Measurements from ENCODE around the gene SPTAN1. TPM values are rescaled to one million over a fixed set of nuclear protein-coding genes. Genes with fewer than 3 reads are reported as not detected.
"Not testable (repeated sequence)": the region's sequence is repeated elsewhere in the genome, so short reads cannot be mapped to it uniquely, and the experiment has no call there.

SPTAN1 gene
- 100 to 1,000 TPM; 355 to 358 TPM for total RNA-seq

GRCh38 chr9:128552153-128552743 lies at the start of gene SPTAN1:
SPTAN1 (plus strand) TSS chr9:128552587; CDS start chr9:128566741, 14,154 bp downstream.
- Mint-ChIP-seq H3K4me3 (peak within 1 kb of the TSS; percentile 91), H3K36me3 (peaks cover 12% of the 10 kb centered on the region), H3K4me1 (peaks cover 29% of the 10 kb centered on the region), H3K27me3 (no peaks in the 10 kb centered on the region), H3K9me3 (no peaks in the 10 kb centered on the region), H3K27ac (peak within 1 kb of the TSS; percentile 93)
- ATAC-seq (ENCODE audit: low read depth) (peak; percentile 84), DNase-seq (peak; percentile 97)
- POLR2A ChIA-PET = interaction anchor here (0.5 to 3.9 kb wide), 26 partner anchors 10 to 1883 kb away, joined by 3 to 30 read pairs (median 5); partner anchors contain the start of genes ENDOG, GLE1, GOLGA2 and SET

- not testable (repeated sequence) for ATAC-seq (ENCODE audit: low read depth); H3K9me3 Mint-ChIP-seq; H3K27me3 Mint-ChIP-seq; H3K36me3 Mint-ChIP-seq; DNase-seq
- Mint-ChIP-seq H3K4me3 (peak overlapping the region; percentile 100), H3K4me1 (peaks cover 16% of the 10 kb centered on the region), H3K27ac (peak overlapping the region; percentile 65)
- POLR2A ChIA-PET = interaction anchor here (0.6 to 2.1 kb wide), 2 partner anchors 48 to 835 kb away, joined by 3 to 16 read pairs; partner anchors contain the start of gene SPTAN1
Measured at GRCh38 chr9:128503415-128503825, 49.0 kb upstream of the SPTAN1 start.

GRCh38 chr9:128503870-128504269 lies 48.5 kb upstream of the SPTAN1 start:
- no peak for ATAC-seq (ENCODE audit: low read depth)
- Mint-ChIP-seq H3K4me3 (peak overlapping the region; percentile 100), H3K36me3 (peaks cover 9% of the 10 kb centered on the region), H3K27me3 (no peaks in the 10 kb centered on the region), H3K27ac (peak overlapping the region; percentile 65), H3K9me3 (no peaks in the 10 kb centered on the region), H3K4me1 (peaks cover 21% of the 10 kb centered on the region)
- DNase-seq = no peak
- POLR2A ChIA-PET = interaction anchor here (0.6 to 2.1 kb wide), 2 partner anchors 48 to 834 kb away, joined by 3 to 16 read pairs; partner anchors contain the start of gene SPTAN1

- no peaks in the 10 kb centered on the region for H3K9me3 Mint-ChIP-seq
Measured at GRCh38 chr9:128504485-128505413, 47.6 kb upstream of the SPTAN1 start, which contains the start of gene GLE1. GLE1 (plus strand) TSS chr9:128504719; CDS start chr9:128504806, 87 bp downstream.

GRCh38 chr9:128505414-128505765 lies 47.0 kb upstream of the SPTAN1 start:
- peaks cover 19% of the 10 kb centered on the region for H3K4me1 Mint-ChIP-seq
- no peaks in the 10 kb centered on the region for H3K27me3 Mint-ChIP-seq
- ATAC-seq (ENCODE audit: low read depth) = no peak
- peak overlapping the region; percentile 99 for H3K27ac Mint-ChIP-seq
- peak overlapping the region; percentile 100 for H3K4me3 Mint-ChIP-seq
- H3K36me3 Mint-ChIP-seq = peaks cover 20% of the 10 kb centered on the region
- POLR2A ChIA-PET = interaction anchor here (0.6 to 2.1 kb wide), 8 partner anchors 9 to 473 kb away, joined by 3 to 16 read pairs (median 3); partner anchors contain the start of genes SET, SPTAN1 and URM1
- DNase-seq = no peak
- no peaks in the 10 kb centered on the region for H3K9me3 Mint-ChIP-seq

More at GRCh38 chr9:128504485-128505413, 47.6 kb upstream of the SPTAN1 start, which contains the start of gene GLE1:
- Mint-ChIP-seq H3K36me3 (peaks cover 15% of the 10 kb centered on the region), H3K27ac (peak within 1 kb of the TSS; percentile 99), H3K27me3 (no peaks in the 10 kb centered on the region), H3K4me1 (peaks cover 21% of the 10 kb centered on the region), H3K4me3 (peak within 1 kb of the TSS; percentile 100)
- POLR2A ChIA-PET = interaction anchor here (0.6 to 2.1 kb wide), 11 partner anchors 10 to 474 kb away, joined by 3 to 16 read pairs (median 3); partner anchors contain the start of genes SET, SPTAN1 and URM1
- DNase-seq = peak; percentile 100
- ATAC-seq (ENCODE audit: low read depth) = peak; percentile 95

GRCh38 chr9:128505906-128506305 lies 46.5 kb upstream of the SPTAN1 start:
- ATAC-seq (ENCODE audit: low read depth); DNase-seq; POLR2A ChIA-PET; H3K27me3 Mint-ChIP-seq; H3K9me3 Mint-ChIP-seq: not testable (repeated sequence)
- Mint-ChIP-seq H3K4me3 (peak overlapping the region; percentile 100), H3K27ac (peak overlapping the region; percentile 58), H3K36me3 (peaks cover 20% of the 10 kb centered on the region), H3K4me1 (peaks cover 19% of the 10 kb centered on the region)

GRCh38 chr9:128512820-128513219 lies 39.6 kb upstream of the SPTAN1 start:
- POLR2A ChIA-PET = interaction anchor here (2.2 kb wide), 1 partner anchor 40 kb away, joined by 9 read pairs; the partner anchor contains the start of gene SPTAN1
- H3K4me1 Mint-ChIP-seq = peaks cover 15% of the 10 kb centered on the region
- no peaks in the 10 kb centered on the region for H3K9me3 Mint-ChIP-seq
- DNase-seq = no peak
- H3K4me3 Mint-ChIP-seq = no peak overlapping the region
- no peak overlapping the region for H3K27ac Mint-ChIP-seq
- H3K27me3 Mint-ChIP-seq = no peaks in the 10 kb centered on the region
- peaks cover 50% of the 10 kb centered on the region for H3K36me3 Mint-ChIP-seq
- no peak for ATAC-seq (ENCODE audit: low read depth)

GRCh38 chr9:128521956-128522355 lies 30.4 kb upstream of the SPTAN1 start:
- ATAC-seq (ENCODE audit: low read depth) (no peak), DNase-seq (no peak)
- POLR2A ChIA-PET = interaction anchor here (1.2 kb wide), 1 partner anchor 10 kb away, joined by 3 read pairs; no protein-coding TSS in a partner anchor
- Mint-ChIP-seq H3K4me1 (peaks cover 2% of the 10 kb centered on the region), H3K27ac (no peak overlapping the region), H3K4me3 (no peak overlapping the region), H3K36me3 (peaks cover 38% of the 10 kb centered on the region), H3K27me3 (no peaks in the 10 kb centered on the region), H3K9me3 (peaks cover 4% of the 10 kb centered on the region)

GRCh38 chr9:128523199-128523925 lies 29.0 kb upstream of the SPTAN1 start:
- DNase-seq (no peak), ATAC-seq (ENCODE audit: low read depth) (no peak)
- H3K27me3 Mint-ChIP-seq = no peaks in the 10 kb centered on the region
- peak overlapping the region; percentile 15 for H3K27ac Mint-ChIP-seq
- POLR2A ChIA-PET = no interaction called here
- peaks cover 2% of the 10 kb centered on the region for H3K4me1 Mint-ChIP-seq
- H3K9me3 Mint-ChIP-seq = peaks cover 4% of the 10 kb centered on the region
- H3K4me3 Mint-ChIP-seq = no peak overlapping the region
- peaks cover 30% of the 10 kb centered on the region for H3K36me3 Mint-ChIP-seq

- Mint-ChIP-seq H3K36me3 (peaks cover 21% of the 10 kb centered on the region), H3K27ac (no peak overlapping the region), H3K27me3 (no peaks in the 10 kb centered on the region), H3K4me3 (no peak overlapping the region), H3K4me1 (peaks cover 2% of the 10 kb centered on the region), H3K9me3 (no peaks in the 10 kb centered on the region)
- DNase-seq (no peak), ATAC-seq (ENCODE audit: low read depth) (no peak)
- POLR2A ChIA-PET = no interaction called here
Measured at GRCh38 chr9:128526720-128527119, 25.7 kb upstream of the SPTAN1 start.

GRCh38 chr9:128528445-128529160 lies 23.8 kb upstream of the SPTAN1 start:
- POLR2A ChIA-PET = interaction anchor here (0.7 kb wide), 2 partner anchors 59 to 165 kb away, joined by 4 to 5 read pairs; no protein-coding TSS in a partner anchor
- ATAC-seq (ENCODE audit: low read depth) (no peak), DNase-seq (no peak)
- Mint-ChIP-seq H3K27ac (no peak overlapping the region), H3K4me3 (no peak overlapping the region), H3K4me1 (no peaks in the 10 kb centered on the region), H3K9me3 (no peaks in the 10 kb centered on the region), H3K36me3 (peaks cover 26% of the 10 kb centered on the region), H3K27me3 (no peaks in the 10 kb centered on the region)

GRCh38 chr9:128529191-128529590 lies 23.2 kb upstream of the SPTAN1 start:
- Mint-ChIP-seq H3K36me3 (peaks cover 31% of the 10 kb centered on the region), H3K27me3 (no peaks in the 10 kb centered on the region), H3K27ac (no peak overlapping the region), H3K4me3 (no peak overlapping the region), H3K9me3 (no peaks in the 10 kb centered on the region), H3K4me1 (no peaks in the 10 kb centered on the region)
- POLR2A ChIA-PET = no interaction called here
- no peak for ATAC-seq (ENCODE audit: low read depth)
- no peak for DNase-seq
